GM13976 (cell line): Measurements from ENCODE around the gene KAT14.
"Not testable (repeated sequence)": the region's sequence is repeated elsewhere in the genome, so short reads cannot be mapped to it uniquely, and the experiment has no call there.

ENCODE experiments used
- DNase-seq: peaks from one replicate; pipeline ENCODE4 v3.0.0; 2012; ENCODE audit warnings: low spot score
- CTCF ChIP-seq: IDR thresholded peaks from 2 replicates; pipeline ENCODE4 v1.5.1; 2012; ENCODE audit warnings: borderline replicate concordance, mild to moderate bottlenecking; ENCODE audit not compliant: insufficient read depth; ENCODE audit errors: extremely low read depth, missing control alignments, control extremely low read depth
- in situ Hi-C: fragments of 300-500 bp; cut with MboI; formaldehyde crosslinking; loops from one replicate; pipeline ENCODE4 v1.12.0; 2022; ENCODE audit warnings: low sequenced_read_pairs, mixed read lengths, inconsistent platforms; ENCODE audit not compliant: unreplicated experiment

The KAT14 gene

GRCh38 chr20:18174906-18175683 lies 37.4 kb downstream of the KAT14 start:
- DNase-seq, result no peak
- in situ Hi-C loops, result no loop called here
- TF ChIP-seq CTCF, result no peak

GRCh38 chr20:18176318-18176785 lies 38.7 kb downstream of the KAT14 start:
- in situ Hi-C loops, result no loop called here
- no peak for TF ChIP-seq CTCF
- DNase-seq, result no peak

- in situ Hi-C loops, DNase-seq: not testable (repeated sequence)
Measured at GRCh38 chr20:18180366-18180765, 42.7 kb downstream of the KAT14 start.

GRCh38 chr20:18180815-18181214 lies 43.2 kb downstream of the KAT14 start:
- in situ Hi-C loops, result no loop called here
- no peak for DNase-seq

GRCh38 chr20:18187020-18187419 lies 49.4 kb downstream of the KAT14 start:
- in situ Hi-C loops, result no loop called here
- TF ChIP-seq CTCF, result no peak

More at GRCh38 chr20:18180815-18181214, 43.2 kb downstream of the KAT14 start:
- no peak for TF ChIP-seq CTCF

GRCh38 chr20:18188434-18188833 lies 50.8 kb downstream of the KAT14 start:
- TF ChIP-seq CTCF, result no peak
- in situ Hi-C loops, result no loop called here
- DNase-seq, result no peak

More at GRCh38 chr20:18187020-18187419, 49.4 kb downstream of the KAT14 start:
- DNase-seq, result no peak

GRCh38 chr20:18190338-18191233 lies 52.9 kb downstream of the KAT14 start:
- no peak for DNase-seq
- in situ Hi-C loops, result no loop called here
- no peak for TF ChIP-seq CTCF
